H1 (cell line): ENCODE measurements around the gene PHKA2. TPM values are rescaled to one million over a fixed set of nuclear protein-coding genes. Genes with fewer than 3 reads are reported as not detected.

Source experiments
- CTCF ChIA-PET: fragments of 300-600 bp; sonication (Branson Sonifier 250); formaldehyde crosslinking; loops from one replicate; lab custom pipeline; 2021; ENCODE audit not compliant: partially characterized antibody; lab: Charles Lee
- POLR2A ChIA-PET: fragments of 300-600 bp; sonication (Branson Sonifier 250); formaldehyde crosslinking; loops from one replicate; lab custom pipeline; 2021; ENCODE audit warnings: inconsistent platforms; ENCODE audit not compliant: partially characterized antibody; lab: Charles Lee
- DNase-seq, 2 experiments: peaks; one replicate each; pipeline versions ENCODE4 v3.0.0 to v3.0.0-alpha.2; 2010 to 2022; ENCODE audit warnings: low spot score in 2 of 2, low read depth in 1 of 2, mixed read lengths in 1 of 2
- FAIRE-seq: peaks from 2 replicates; lab custom pipeline; 2011; peaks lifted over from hg19 to GRCh38; lab: Jason Lieb, UNC
- H2AFZ ChIP-seq: 2 replicates; pipeline ENCODE4 v1.8.1; 2012; ENCODE audit warnings: low read length, inconsistent platforms
- H2AK5ac ChIP-seq: 2 replicates; pipeline ENCODE4 v1.6.1; 2013; ENCODE audit warnings: low read depth, low read length
- H2BK120ac ChIP-seq: replicated peaks from 2 replicates; pipeline ENCODE3; 2013; ENCODE audit warnings: low read depth, low read length, inconsistent platforms
- H2BK12ac ChIP-seq: 2 replicates; pipeline ENCODE4 v1.6.1; 2013; ENCODE audit warnings: low read depth, low read length
- H2BK15ac ChIP-seq: 2 replicates; pipeline ENCODE4 v1.6.1; 2013; ENCODE audit warnings: low read length
- H2BK20ac ChIP-seq: 2 replicates; pipeline ENCODE4 v1.6.1; 2013; ENCODE audit warnings: low read length
- H2BK5ac ChIP-seq: 2 replicates; pipeline ENCODE4 v1.6.1; 2013; ENCODE audit warnings: low read depth, low read length
- H3K14ac ChIP-seq: 2 replicates; pipeline ENCODE4 v1.6.1; 2013; ENCODE audit warnings: inconsistent platforms; ENCODE audit not compliant: insufficient read length
- H3K18ac ChIP-seq: 2 replicates; pipeline ENCODE4 v1.6.1; 2013; ENCODE audit warnings: low read length; ENCODE audit errors: extremely low read depth
- H3K23ac ChIP-seq: 2 replicates; pipeline ENCODE4 v1.6.1; 2013; ENCODE audit warnings: inconsistent platforms; ENCODE audit not compliant: insufficient read length
- H3K23me2 ChIP-seq: 2 replicates; pipeline ENCODE4 v1.6.1; 2013; ENCODE audit warnings: low read depth, low read length
- H3K27ac ChIP-seq: 2 replicates; pipeline ENCODE4 v1.6.1; 2011; ENCODE audit warnings: low read depth, low read length, inconsistent platforms
- H3K27me3 ChIP-seq, 4 experiments: replicated peaks in 1 of 4; 1 replicate in 1 of 4; 2 replicates in 3 of 4; pipeline versions ENCODE4 v1.6.1 to v1.8.1; 2011 to 2013; ENCODE audit warnings: low read length in 3 of 4, mild to moderate bottlenecking in 3 of 4, inconsistent platforms in 2 of 4, mixed read lengths in 2 of 4, moderate library complexity in 1 of 4; ENCODE audit not compliant: control insufficient read depth in 3 of 4, insufficient read depth in 3 of 4; ENCODE audit errors: extremely low read depth in 1 of 4
- H3K36me3 ChIP-seq, 4 experiments: 2 replicates each; pipeline versions ENCODE4 v1.6.1 to v1.8.1; 2011 to 2013; ENCODE audit warnings: mild to moderate bottlenecking in 4 of 4, low read length in 3 of 4, moderate library complexity in 2 of 4, control low read depth in 1 of 4, inconsistent platforms in 1 of 4; ENCODE audit not compliant: insufficient read depth in 4 of 4, control insufficient read depth in 2 of 4
- H3K4ac ChIP-seq: replicated peaks from 2 replicates; pipeline ENCODE3; 2013; ENCODE audit warnings: low read length, low read depth, mixed read lengths, inconsistent platforms; ENCODE audit not compliant: insufficient read length
- H3K4me1 ChIP-seq, 4 experiments: replicated peaks in 1 of 4; 1 replicate in 1 of 4; 2 replicates in 3 of 4; pipeline versions ENCODE4 v1.6.1 to v1.8.1; 2011 to 2013; ENCODE audit warnings: low read length in 3 of 4, inconsistent platforms in 2 of 4, mixed read lengths in 1 of 4; ENCODE audit not compliant: insufficient read depth in 4 of 4, control insufficient read depth in 3 of 4
- H3K4me2 ChIP-seq, 2 experiments: 2 replicates each; pipeline versions ENCODE4 v1.6.1 to v1.8.1; 2011 to 2013; ENCODE audit warnings: low read depth in 2 of 2, low read length in 2 of 2, control low read depth in 1 of 2, inconsistent platforms in 1 of 2, mild to moderate bottlenecking in 1 of 2; ENCODE audit not compliant: insufficient read depth in 1 of 2
- H3K4me3 ChIP-seq, 4 experiments: fragments of 200-600, 300-600 bp in 1 of 4; sonication (generic), shearing (Covaris generic), sonication (Bioruptor Twin) in 1 of 4; 2 replicates each; pipeline versions ENCODE4 v1.5.1 to v1.8.1; 2011 to 2016; ENCODE audit warnings: low read length in 4 of 4, low read depth in 3 of 4, control low read depth in 2 of 4, inconsistent platforms in 2 of 4, mild to moderate bottlenecking in 2 of 4, mixed read lengths in 1 of 4, moderate library complexity in 1 of 4; ENCODE audit not compliant: insufficient read depth in 2 of 4; ENCODE audit errors: extremely low read depth in 1 of 4
- H3K56ac ChIP-seq: replicated peaks from 2 replicates; pipeline ENCODE3; 2013; ENCODE audit warnings: low read depth, mild to moderate bottlenecking, mixed read lengths, low read length, inconsistent platforms; ENCODE audit not compliant: insufficient read length
- H3K79me1 ChIP-seq: 2 replicates; pipeline ENCODE4 v1.6.1; 2013; ENCODE audit warnings: low read depth, low read length, control low read depth
- H3K79me2 ChIP-seq, 2 experiments: 2 replicates each; pipeline versions ENCODE4 v1.6.1 to v1.8.1; 2012 to 2013; ENCODE audit warnings: low read length in 2 of 2, mild to moderate bottlenecking in 2 of 2, inconsistent platforms in 1 of 2; ENCODE audit not compliant: insufficient read depth in 2 of 2, control insufficient read depth in 1 of 2
- H3K9ac ChIP-seq, 4 experiments: replicated peaks in 1 of 4; 1 replicate in 1 of 4; 2 replicates in 3 of 4; pipeline versions ENCODE4 v1.6.1 to v1.8.1; 2011 to 2013; ENCODE audit warnings: low read depth in 3 of 4, low read length in 3 of 4, control low read depth in 2 of 4, mild to moderate bottlenecking in 2 of 4, moderate library complexity in 2 of 4, inconsistent platforms in 1 of 4; ENCODE audit errors: extremely low read depth in 1 of 4
- H3K9me3 ChIP-seq, 2 experiments: 2 replicates each; pipeline versions ENCODE4 v1.6.1 to v1.8.1; 2012 to 2013; ENCODE audit warnings: mild to moderate bottlenecking in 2 of 2, moderate library complexity in 2 of 2, control low read depth in 1 of 2, inconsistent platforms in 1 of 2, low read depth in 1 of 2, low read length in 1 of 2, mixed read lengths in 1 of 2; ENCODE audit not compliant: insufficient read depth in 2 of 2
- H4K20me1 ChIP-seq, 2 experiments: replicated peaks in 1 of 2; 2 replicates each; pipeline versions ENCODE3 to v1.8.1; 2011 to 2013; ENCODE audit warnings: inconsistent platforms in 2 of 2, low read length in 2 of 2, mild to moderate bottlenecking in 1 of 2; ENCODE audit not compliant: insufficient read depth in 2 of 2, control insufficient read depth in 1 of 2
- H4K5ac ChIP-seq: 2 replicates; pipeline ENCODE4 v1.6.1; 2013; ENCODE audit warnings: low read length, low read depth, mixed read lengths, inconsistent platforms; ENCODE audit not compliant: insufficient read length
- H4K8ac ChIP-seq: 2 replicates; pipeline ENCODE4 v1.8.0; 2013; ENCODE audit warnings: mild to moderate bottlenecking, moderate library complexity, low read length, inconsistent platforms; ENCODE audit not compliant: insufficient read depth; ENCODE audit errors: extremely low read depth
- H4K91ac ChIP-seq: replicated peaks from 2 replicates; pipeline ENCODE3; 2013; ENCODE audit warnings: low read length, mixed read lengths, inconsistent platforms; ENCODE audit not compliant: insufficient read length
- CHD2 ChIP-seq: IDR thresholded peaks from 2 replicates; pipeline ENCODE4 v1.6.1; 2012; ENCODE audit warnings: low read length, improper control_type of control experiment
- GTF2F1 ChIP-seq: IDR thresholded peaks from 2 replicates; pipeline ENCODE4 v1.6.1; 2012; ENCODE audit warnings: low read depth, low read length, improper control_type of control experiment, borderline replicate concordance
- HDAC2 ChIP-seq, 2 experiments: fragments of 300-600 bp in 1 of 2; sonication (generic) in 1 of 2; IDR thresholded peaks; 2 replicates each; pipeline ENCODE4 v1.6.1; 2011 to 2012; ENCODE audit warnings: low read depth in 2 of 2, low read length in 2 of 2, mild to moderate bottlenecking in 2 of 2, moderate library complexity in 2 of 2, borderline replicate concordance in 1 of 2, inconsistent platforms in 1 of 2
- JUN ChIP-seq: IDR thresholded peaks from 2 replicates; pipeline ENCODE4 v1.6.1; 2011; ENCODE audit warnings: low read depth, mild to moderate bottlenecking, improper control_type of control experiment, low read length
- POLR2A ChIP-seq, 2 experiments: IDR thresholded peaks; 1 replicate in 1 of 2; 2 replicates in 1 of 2; pipeline ENCODE4 v1.6.1; 2011; ENCODE audit warnings: low read depth in 2 of 2, low read length in 2 of 2, mild to moderate bottlenecking in 2 of 2; ENCODE audit errors: control extremely low read depth in 1 of 2
- RNF2 ChIP-seq: fragments of 200-900, 300-1000 bp; sonication (generic); IDR thresholded peaks from 2 replicates; pipeline ENCODE4 v1.7.1; 2016; ENCODE audit warnings: borderline replicate concordance, low read depth, mild to moderate bottlenecking, antibody characterized with exemption, low read length; ENCODE audit not compliant: poor library complexity, severe bottlenecking; ENCODE audit errors: missing control alignments
- SIRT6 ChIP-seq: IDR thresholded peaks from one replicate; pipeline ENCODE4 v1.7.1; 2012; ENCODE audit warnings: low read length, inconsistent platforms
- SP1 ChIP-seq: IDR thresholded peaks from 2 replicates; pipeline ENCODE4 v1.6.1; 2011; ENCODE audit warnings: low read depth, low read length
- SRF ChIP-seq: IDR thresholded peaks from 2 replicates; pipeline ENCODE4 v1.6.1; 2011; ENCODE audit warnings: mild to moderate bottlenecking, low read depth, low read length, moderate library complexity
- SUZ12 ChIP-seq: fragments of 200-600 bp; sonication (generic); IDR thresholded peaks from 2 replicates; pipeline ENCODE4 v1.6.1; 2012; ENCODE audit warnings: mild to moderate bottlenecking, inconsistent platforms, low read length, moderate library complexity, mixed read lengths
- WGBS, 2 experiments: shearing (Covaris generic) in 1 of 2; methylation state at CpG; one replicate each; pipeline versions ENCODE4 v1.1.6 to v1.1.7; 2013 to 2015; ENCODE audit warnings: low lambda C conversion rate in 2 of 2, mixed read lengths in 2 of 2, inconsistent platforms in 1 of 2, low coverage in 1 of 2, missing lambda C conversion rate in 1 of 2; ENCODE audit not compliant: insufficient replicate concordance in 2 of 2, insufficient coverage in 1 of 2, insufficient read length in 1 of 2; ENCODE audit errors: extremely low coverage in 1 of 2, missing lambda C conversion rate in 1 of 2; 5-methylcytosine and 5-hydroxymethylcytosine counted together
- polyA plus RNA-seq, 7 experiments: library from polyadenylated mRNA; depleted of rRNA in 3 of 7; stranded (reverse) in 5 of 7; unstranded in 2 of 7; fragments of >200 nt in 5 of 7; fragments of 200-250 nt in 2 of 7; gene quantifications; 1 replicate in 5 of 7; 2 replicates in 1 of 7; 4 replicates in 1 of 7; pipeline versions ENCODE4 v1.2.1 to v1.2.3, GENCODE V29; 2011 to 2013; ENCODE audit warnings: missing spikeins in 2 of 7, mixed read lengths in 2 of 7
- total RNA-seq: library from RNA; stranded (reverse); fragmentation: NEBNext Ultra II Directional; extraction: Animal tissue kit (Norgen Biotek cat#: 25700); gene quantifications from 2 replicates; pipeline ENCODE4 v1.2.1, GENCODE V29; 2021

PHKA2 gene
- total and polyA plus RNA-seq, 2 of the 8 experiments (the other 6 are each of a cell fraction or from before 2014, with no cell fraction given) = 28.1 to 35.8 TPM

DNA sequence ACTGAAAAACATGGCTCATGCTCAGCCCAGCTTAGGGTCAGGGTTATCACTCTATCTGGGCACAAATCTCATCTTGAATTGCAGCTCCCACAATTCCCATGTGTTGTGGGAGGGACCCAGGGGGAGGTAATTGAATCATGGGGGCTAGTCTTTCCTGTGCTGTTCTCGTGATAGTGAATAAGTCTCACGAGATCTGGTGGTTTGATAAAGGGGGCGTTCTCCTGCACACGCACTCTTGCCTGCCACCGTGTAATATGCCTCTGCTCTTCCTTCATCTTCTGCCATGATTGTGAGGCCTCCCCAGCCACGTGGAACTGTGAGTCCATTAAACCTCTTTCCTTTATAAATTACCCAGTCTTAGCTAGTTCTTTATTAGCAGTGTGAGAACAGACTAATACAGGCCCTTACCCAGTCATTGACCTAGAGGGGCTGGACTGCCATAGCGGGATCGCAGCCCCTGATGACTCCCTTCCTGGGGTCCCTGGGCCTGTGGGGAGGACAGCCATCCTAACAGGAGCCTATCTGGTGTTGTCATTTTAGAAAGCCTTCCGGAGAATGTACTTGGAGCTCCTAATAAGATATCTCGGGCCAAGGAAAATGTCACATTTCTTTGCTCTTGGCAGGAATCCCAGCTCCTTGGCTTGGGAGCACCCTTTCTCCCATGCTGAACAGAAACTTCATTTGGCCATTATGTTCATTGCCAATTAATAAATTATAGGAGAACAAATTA lies 112.6 kb downstream of the PHKA2 start:
- H2BK12ac ChIP-seq = no peak overlapping the region

More for the DNA sequence above, 112.6 kb downstream of the PHKA2 start:
- Histone ChIP-seq H2BK15ac (no peak overlapping the region), H3K36me3 (no peaks in the 10 kb centered on the region), H2BK120ac (no peak overlapping the region), H4K5ac (no peak overlapping the region), H3K27ac (no peak overlapping the region), H4K91ac (no peak overlapping the region), H3K9me3 (no peaks in the 10 kb centered on the region), H4K8ac (no peak overlapping the region), H2AK5ac (no peak overlapping the region), H3K9ac (no peak overlapping the region), H3K14ac (no peak overlapping the region), H3K56ac (no peak overlapping the region), H4K20me1 (no peaks in the 10 kb centered on the region), H3K23me2 (no peaks in the 10 kb centered on the region), H3K79me2 (no peaks in the 10 kb centered on the region), H3K18ac (no peak overlapping the region), H3K4ac (no peak overlapping the region), H3K23ac (no peak overlapping the region), H3K79me1 (no peaks in the 10 kb centered on the region), H2BK5ac (no peak overlapping the region)
- POLR2A ChIA-PET = no interaction called here
- CTCF ChIA-PET = no interaction called here
- WGBS, 2 experiments = 76% methylated on average over 7 of the region's 10 CpGs; no CpG with 5 or more reads in 1 of the 2 experiments
- FAIRE-seq (no peak), DNase-seq (no peak)
- TF ChIP-seq SP1 = no peak
- TF ChIP-seq SRF = no peak
- no peak for TF ChIP-seq HDAC2 (IDR thresholded peaks at IDR 0.05; ENCODE audit: borderline replicate concordance in 1 of 2, low read depth in 2 of 2, low read length in 2 of 2)
- TF ChIP-seq SUZ12 = no peak
- no peak for TF ChIP-seq CHD2
- TF ChIP-seq POLR2A (IDR thresholded peaks at IDR 0.05; ENCODE audit: control extremely low read depth in 1 of 2, low read depth in 2 of 2, low read length in 2 of 2) = no peak
- TF ChIP-seq JUN = no peak
- no peak for TF ChIP-seq GTF2F1
- no peak for TF ChIP-seq RNF2
- TF ChIP-seq SIRT6 = no peak
- TF ChIP-seq, all 59 proteins: peak for 0
- Histone ChIP-seq H2BK20ac (no peak overlapping the region), H3K4me3 (no peak overlapping the region), H2AFZ (no peak overlapping the region), H3K4me2 (no peak overlapping the region), H3K27me3 (no peaks in the 10 kb centered on the region), H3K4me1 (no peaks in the 10 kb centered on the region; a peak in 1 of 7 replicates)
